SK-N-SH treated with all-trans-retinoic acid at 6 μM for 48 hours (cell line): Measurements from ENCODE around the gene STK11.

ENCODE experiments used
- RARB ChIP-seq: fragments of 250-450 bp; sonication (Bioruptor Pico); IDR thresholded peaks from 2 replicates; pipeline ENCODE4 v1.8.0; 2021; ENCODE audit warnings: mild to moderate bottlenecking, moderate library complexity
- SNAI2 ChIP-seq: fragments of 250-450 bp; sonication (Bioruptor Pico); IDR thresholded peaks from 2 replicates; pipeline ENCODE4 v1.5.0; 2020; ENCODE audit warnings: mild to moderate bottlenecking, moderate library complexity
- ZFP3 ChIP-seq: fragments of 250-450 bp; sonication (Bioruptor Pico); IDR thresholded peaks from 2 replicates; pipeline ENCODE4 v1.5.0; 2020; ENCODE audit warnings: mild to moderate bottlenecking, moderate library complexity
- ZFP30 ChIP-seq: fragments of 450-650 bp; formaldehyde crosslinking; IDR thresholded peaks from 2 replicates; pipeline ENCODE4 v1.5.0; 2022; ENCODE audit warnings: mild to moderate bottlenecking, moderate library complexity

- TF ChIP-seq RARB (CRISPR knock-in tag) = no peak
- no peak for TF ChIP-seq ZFP30
- TF ChIP-seq SNAI2 = no peak
- no peak for TF ChIP-seq ZFP3
Observed at GRCh38 chr19:1173159-1173844, 32.3 kb upstream of the STK11 start.
